Transverse colon (tissue), 4 donors: Measurements from ENCODE around the gene DDX10. TPM values are rescaled to one million over a fixed set of nuclear protein-coding genes. Genes with fewer than 3 reads are reported as not detected.

Experiments used
- DNase-seq: peaks from one replicate; pipeline ENCODE4 v3.0.0-alpha.2; 2019
- H3K27ac ChIP-seq, 4 donors: fragments of 200-600 bp; sonication (generic); 2 replicates each; pipeline ENCODE4 v1.5.1; 2016 to 2018; ENCODE audit warnings: inconsistent platforms in 4 of 4
- H3K27me3 ChIP-seq: fragments of 200-600 bp; sonication (generic); 2 replicates; pipeline ENCODE4 v1.5.1; 2017; ENCODE audit warnings: inconsistent platforms
- H3K36me3 ChIP-seq, 4 donors: fragments of 200-600 bp; sonication (generic); 2 replicates each; pipeline ENCODE4 v1.5.1; 2017 to 2019; ENCODE audit warnings: inconsistent platforms in 4 of 4
- H3K4me1 ChIP-seq, 4 donors: fragments of 200-600 bp; sonication (generic); 2 replicates each; pipeline ENCODE4 v1.5.1; 2017 to 2020; ENCODE audit warnings: inconsistent platforms in 4 of 4
- H3K4me3 ChIP-seq, 4 donors: fragments of 200-600 bp; sonication (generic); 1 replicate in 1 of 4; 2 replicates in 3 of 4; pipeline versions ENCODE4 v1.5.1 to v1.6.1; 2017 to 2019; ENCODE audit warnings: inconsistent platforms in 4 of 4
- H3K9me3 ChIP-seq, 2 donors: fragments of 200-600 bp; sonication (generic); 2 replicates each; pipeline ENCODE4 v1.5.1; 2017 to 2019; ENCODE audit warnings: inconsistent platforms in 2 of 2
- EP300 ChIP-seq: sonication (generic); formaldehyde crosslinking; IDR thresholded peaks from one replicate; pipeline ENCODE4 v1.6.1; 2017; ENCODE audit warnings: antibody characterized with exemption, low read depth
- POLR2A ChIP-seq: fragments of 450-650 bp; IDR thresholded peaks from one replicate; pipeline ENCODE4 v1.6.1; 2016; ENCODE audit warnings: antibody characterized with exemption, mild to moderate bottlenecking, moderate library complexity
- POLR2AphosphoS5 ChIP-seq, 3 donors: sonication (generic); formaldehyde crosslinking; IDR thresholded peaks; one replicate each; pipeline ENCODE4 v1.6.1; 2016; ENCODE audit warnings: antibody characterized with exemption in 3 of 3
- WGBS, 2 donors: methylation state at CpG; one replicate each; pipeline ENCODE4 v1.1.5; 2018; ENCODE audit warnings: low coverage in 1 of 2; 5-methylcytosine and 5-hydroxymethylcytosine counted together
- in situ Hi-C, 4 donors: fragments of 200-750 bp; cut with MboI; loops; one replicate each; pipeline versions ENCODE4 v1.15.0 to v1.15.1; 2017; ENCODE audit warnings: low sequenced_read_pairs in 3 of 4, low pct_ligation_motif_present in 1 of 4, low pct_unique_long_range_greater_than_20kb in 1 of 4
- intact Hi-C: fragments of 100-400 bp; cut with DNase I; formaldehyde crosslinking; loops from one replicate; pipeline ENCODE4 v1.15.1; 2023; ENCODE audit warnings: low total_unique reads
- total RNA-seq, 4 donors: library from RNA; depleted of rRNA; stranded (reverse); fragments of >200 nt; gene quantifications; one replicate each; pipeline ENCODE4 v1.1.0, GENCODE V29; 2016
- TF ChIP-seq, protein P1 (sequence below), 5 experiments: fragments of 200-600 bp in 3 of 5; fragments of 450-650 bp in 2 of 5; sonication (generic) in 3 of 5; IDR thresholded peaks; 1 replicate in 2 of 5; 2 replicates in 3 of 5; pipeline ENCODE4 v1.5.1; 2016 to 2017; ENCODE audit warnings: antibody characterized with exemption in 5 of 5, inconsistent platforms in 3 of 5, mild to moderate bottlenecking in 2 of 5, moderate library complexity in 1 of 5

DDX10 gene
- total RNA-seq, 4 donors from 2014 or later: 7.6 to 38.2 (median 12.6) TPM

DNA sequence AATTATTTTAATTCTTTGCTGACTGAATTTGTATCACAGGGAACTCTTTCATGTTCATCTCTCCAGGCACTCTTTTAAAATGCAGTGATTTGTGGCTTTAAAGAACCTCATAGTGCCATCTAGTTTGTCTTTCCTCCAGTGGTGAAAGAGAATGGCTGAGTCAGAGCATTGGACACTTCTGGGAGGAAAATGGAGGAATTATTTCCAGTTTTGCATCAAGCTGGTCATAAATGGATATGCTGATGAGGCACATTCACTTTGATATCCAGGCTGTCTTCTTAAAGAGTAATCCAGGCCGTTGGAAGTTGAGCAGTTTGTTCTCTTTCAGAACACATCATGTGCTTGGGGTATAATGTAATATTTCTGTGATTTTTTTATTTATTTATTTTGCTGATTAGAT, 273.7 kb downstream of the DDX10 start:
- 76 to 100% methylated on average over 1 of the region's 1 CpG for WGBS, 2 donors
- H3K4me1 ChIP-seq: no peaks in the 10 kb centered on the region
- in situ Hi-C loops: no loop called here
- no peaks in the 10 kb centered on the region for H3K9me3 ChIP-seq
- no peak overlapping the region for H3K27ac ChIP-seq
- H3K36me3 ChIP-seq: peaks cover 0 to 6% (median 0%) of the 10 kb centered on the region in 4 donors
- H3K4me3 ChIP-seq: no peak overlapping the region
- intact Hi-C loops: no loop called here
- no peak for DNase-seq
- H3K27me3 ChIP-seq: no peaks in the 10 kb centered on the region
- TF ChIP-seq POLR2AphosphoS5 (IDR thresholded peaks at IDR 0.05) (no peak), EP300 (no peak), POLR2A (no peak)
- TF ChIP-seq, protein P1, sequence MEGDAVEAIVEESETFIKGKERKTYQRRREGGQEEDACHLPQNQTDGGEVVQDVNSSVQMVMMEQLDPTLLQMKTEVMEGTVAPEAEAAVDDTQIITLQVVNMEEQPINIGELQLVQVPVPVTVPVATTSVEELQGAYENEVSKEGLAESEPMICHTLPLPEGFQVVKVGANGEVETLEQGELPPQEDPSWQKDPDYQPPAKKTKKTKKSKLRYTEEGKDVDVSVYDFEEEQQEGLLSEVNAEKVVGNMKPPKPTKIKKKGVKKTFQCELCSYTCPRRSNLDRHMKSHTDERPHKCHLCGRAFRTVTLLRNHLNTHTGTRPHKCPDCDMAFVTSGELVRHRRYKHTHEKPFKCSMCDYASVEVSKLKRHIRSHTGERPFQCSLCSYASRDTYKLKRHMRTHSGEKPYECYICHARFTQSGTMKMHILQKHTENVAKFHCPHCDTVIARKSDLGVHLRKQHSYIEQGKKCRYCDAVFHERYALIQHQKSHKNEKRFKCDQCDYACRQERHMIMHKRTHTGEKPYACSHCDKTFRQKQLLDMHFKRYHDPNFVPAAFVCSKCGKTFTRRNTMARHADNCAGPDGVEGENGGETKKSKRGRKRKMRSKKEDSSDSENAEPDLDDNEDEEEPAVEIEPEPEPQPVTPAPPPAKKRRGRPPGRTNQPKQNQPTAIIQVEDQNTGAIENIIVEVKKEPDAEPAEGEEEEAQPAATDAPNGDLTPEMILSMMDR (IDR thresholded peaks at IDR 0.05): no peak

GRCh38 chr11:108939135-108939534, 274.3 kb downstream of the DDX10 start:
- intact Hi-C loops: no loop called here
- Histone ChIP-seq H3K27me3 (no peaks in the 10 kb centered on the region), H3K27ac (no peak overlapping the region), H3K36me3 (peaks cover 0 to 6% (median 0%) of the 10 kb centered on the region in 4 donors), H3K9me3 (no peaks in the 10 kb centered on the region), H3K4me1 (no peaks in the 10 kb centered on the region), H3K4me3 (no peak overlapping the region)
- no peak for DNase-seq
- TF ChIP-seq POLR2AphosphoS5 (IDR thresholded peaks at IDR 0.05): no peak
- TF ChIP-seq POLR2A: no peak
- in situ Hi-C loops: no loop called here
- WGBS, 2 donors: 94 to 100% methylated on average over 1 of the region's 1 CpG

GRCh38 chr11:108943853-108944252, 279.0 kb downstream of the DDX10 start:
- Histone ChIP-seq H3K4me1 (no peaks in the 10 kb centered on the region), H3K9me3 (no peaks in the 10 kb centered on the region), H3K27me3 (no peaks in the 10 kb centered on the region), H3K36me3 (peaks cover 0 to 6% (median 0%) of the 10 kb centered on the region in 4 donors), H3K27ac (no peak overlapping the region), H3K4me3 (no peak overlapping the region)
- TF ChIP-seq POLR2AphosphoS5 (IDR thresholded peaks at IDR 0.05): no peak
- no peak for TF ChIP-seq POLR2A
- TF ChIP-seq EP300: no peak
- TF ChIP-seq, protein P1 (IDR thresholded peaks at IDR 0.05): no peak
- DNase-seq: no peak
- 85% methylated on average over 4 of the region's 4 CpGs; no CpG with 5 or more reads in 1 of the 2 donors for WGBS, 2 donors
- in situ Hi-C loops: no loop called here
- intact Hi-C loops: no loop called here

DNA sequence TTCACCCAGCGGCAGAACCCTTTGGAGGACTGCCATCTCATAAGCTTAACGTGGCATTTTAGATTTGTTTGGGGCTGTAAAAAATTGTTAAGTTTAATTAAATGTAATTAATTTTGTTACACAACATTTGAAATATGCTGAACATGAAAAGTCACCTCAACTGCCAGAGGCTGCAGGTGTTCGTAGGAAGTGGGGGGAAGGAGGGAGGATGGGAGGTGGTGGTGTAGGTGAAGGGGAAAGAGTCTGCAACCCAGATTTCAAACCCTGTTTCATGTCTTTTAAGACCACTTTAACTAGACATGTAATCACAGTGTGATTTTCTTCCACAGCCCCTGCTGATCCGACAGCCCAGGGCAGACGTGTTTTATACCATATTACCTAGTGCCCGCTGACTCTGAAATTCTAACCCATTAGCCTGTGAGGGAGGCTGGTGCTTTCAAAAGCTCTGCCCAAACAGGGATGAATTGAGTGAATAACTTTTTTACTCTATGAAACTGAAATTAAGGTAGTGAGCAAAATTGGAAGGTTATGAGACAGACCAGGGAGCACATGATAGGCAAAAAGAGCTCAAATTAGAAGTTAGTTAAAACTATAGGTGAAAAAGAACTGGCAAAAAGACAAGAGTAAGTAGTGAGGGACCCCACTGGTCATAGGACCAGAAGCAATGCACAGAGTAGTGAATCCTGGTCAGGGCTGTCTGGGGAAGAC, 279.8 kb downstream of the DDX10 start:
- 93% methylated on average over 5 to 6 of the region's 6 CpGs for WGBS, 2 donors
- Histone ChIP-seq H3K4me1 (no peaks in the 10 kb centered on the region), H3K27ac (no peak overlapping the region), H3K27me3 (no peaks in the 10 kb centered on the region), H3K9me3 (no peaks in the 10 kb centered on the region), H3K36me3 (peaks cover 0 to 6% (median 0%) of the 10 kb centered on the region in 4 donors), H3K4me3 (no peak overlapping the region)
- TF ChIP-seq, protein P1 (IDR thresholded peaks at IDR 0.05): no peak
- TF ChIP-seq EP300 (no peak), POLR2AphosphoS5 (IDR thresholded peaks at IDR 0.05) (no peak), POLR2A (no peak)
- intact Hi-C loops: no loop called here
- DNase-seq: no peak
- in situ Hi-C loops: no loop called here
